ENCODE results near the gene SHROOM3. TPM values are rescaled to one million over a fixed set of nuclear protein-coding genes. Genes with fewer than 3 reads are reported as not detected.

SHROOM3 gene
- total and polyA plus RNA-seq, 10 donors = 0.37 to 23.9 (median 8.3) TPM

- intact Hi-C loops (cut with DNase I; ENCODE audit: low total_unique reads) = no loop called here
- Histone ChIP-seq H3K4me3 (no peak overlapping the region), H3K27ac (no peak overlapping the region), H3K36me3 (no peaks in the 10 kb centered on the region), H3K9me3 (no peaks in the 10 kb centered on the region), H3K27me3 (replicated peaks in 1 of 7) (no peaks in the 10 kb centered on the region), H3K4me1 (no peaks in the 10 kb centered on the region)
- no peak for TF ChIP-seq POLR2A (IDR thresholded peaks at IDR 0.05)
- TF ChIP-seq, protein P1, sequence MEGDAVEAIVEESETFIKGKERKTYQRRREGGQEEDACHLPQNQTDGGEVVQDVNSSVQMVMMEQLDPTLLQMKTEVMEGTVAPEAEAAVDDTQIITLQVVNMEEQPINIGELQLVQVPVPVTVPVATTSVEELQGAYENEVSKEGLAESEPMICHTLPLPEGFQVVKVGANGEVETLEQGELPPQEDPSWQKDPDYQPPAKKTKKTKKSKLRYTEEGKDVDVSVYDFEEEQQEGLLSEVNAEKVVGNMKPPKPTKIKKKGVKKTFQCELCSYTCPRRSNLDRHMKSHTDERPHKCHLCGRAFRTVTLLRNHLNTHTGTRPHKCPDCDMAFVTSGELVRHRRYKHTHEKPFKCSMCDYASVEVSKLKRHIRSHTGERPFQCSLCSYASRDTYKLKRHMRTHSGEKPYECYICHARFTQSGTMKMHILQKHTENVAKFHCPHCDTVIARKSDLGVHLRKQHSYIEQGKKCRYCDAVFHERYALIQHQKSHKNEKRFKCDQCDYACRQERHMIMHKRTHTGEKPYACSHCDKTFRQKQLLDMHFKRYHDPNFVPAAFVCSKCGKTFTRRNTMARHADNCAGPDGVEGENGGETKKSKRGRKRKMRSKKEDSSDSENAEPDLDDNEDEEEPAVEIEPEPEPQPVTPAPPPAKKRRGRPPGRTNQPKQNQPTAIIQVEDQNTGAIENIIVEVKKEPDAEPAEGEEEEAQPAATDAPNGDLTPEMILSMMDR (IDR thresholded peaks at IDR 0.05 in 8 of 11, conservative IDR thresholded peaks at IDR 0.05 in 3 of 11) = no peak
- no peak for TF ChIP-seq POLR2AphosphoS5 (IDR thresholded peaks at IDR 0.05)
- DNase-seq = no peak
Observed at GRCh38 chr4:76614589-76614988, 179.6 kb downstream of the SHROOM3 start.

DNA sequence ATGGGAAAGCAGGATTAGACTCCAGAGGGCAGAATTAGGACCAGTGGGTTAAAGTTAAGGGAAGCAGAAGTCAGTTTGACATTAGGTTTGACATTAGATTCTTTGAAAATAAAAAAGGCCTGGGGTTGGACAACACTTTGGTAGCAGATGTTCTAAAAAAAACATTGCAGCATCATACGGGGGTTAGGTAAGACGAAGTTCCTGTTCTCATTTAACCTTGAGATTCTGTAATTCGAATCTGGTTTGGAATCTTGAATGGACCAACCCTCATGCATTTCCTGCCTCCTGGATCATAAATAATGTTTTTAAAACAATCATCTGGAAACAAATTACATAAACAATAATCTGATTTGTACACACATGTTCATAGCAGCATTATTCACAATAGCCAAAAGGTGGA is 181.0 kb downstream of the SHROOM3 start:
- 34 to 68% (median 42%) methylated on average over 3 of the region's 3 CpGs for WGBS, 5 donors
- Histone ChIP-seq H3K4me1 (no peaks in the 10 kb centered on the region), H3K9me3 (no peaks in the 10 kb centered on the region), H3K4me3 (no peak overlapping the region), H3K27ac (no peak overlapping the region), H3K36me3 (no peaks in the 10 kb centered on the region), H3K27me3 (replicated peaks in 1 of 7) (no peaks in the 10 kb centered on the region)
- intact Hi-C loops (cut with DNase I; ENCODE audit: low total_unique reads) = no loop called here
- DNase-seq = no peak
- no peak for TF ChIP-seq POLR2AphosphoS5 (IDR thresholded peaks at IDR 0.05)
- no peak for TF ChIP-seq POLR2A (IDR thresholded peaks at IDR 0.05)
- TF ChIP-seq, protein P1 (IDR thresholded peaks at IDR 0.05 in 8 of 11, conservative IDR thresholded peaks at IDR 0.05 in 3 of 11) = no peak

DNA sequence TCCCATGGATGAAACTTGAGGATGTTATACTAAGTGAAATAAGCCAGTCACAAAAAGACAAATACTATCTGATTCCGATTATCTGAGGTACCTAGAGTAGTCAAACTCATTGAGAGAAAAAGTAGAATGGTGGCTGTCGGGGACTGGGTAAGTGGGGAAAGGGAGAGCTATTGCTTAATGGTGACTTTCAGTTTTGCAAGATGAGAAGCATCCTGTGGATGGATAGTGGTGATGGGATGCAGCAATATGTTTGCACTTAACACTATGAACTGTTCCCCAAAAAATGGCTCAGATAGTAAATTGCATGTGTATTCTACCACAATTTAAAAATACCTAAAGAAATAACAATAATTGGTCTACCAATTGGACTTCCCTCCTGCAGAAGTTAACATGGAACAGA is 181.5 kb downstream of the SHROOM3 start:
- no peaks in the 10 kb centered on the region for H3K9me3 ChIP-seq
- H3K4me1 ChIP-seq = no peaks in the 10 kb centered on the region
- no peaks in the 10 kb centered on the region for H3K27me3 ChIP-seq (replicated peaks in 1 of 7)
- TF ChIP-seq POLR2A (IDR thresholded peaks at IDR 0.05) (no peak), POLR2AphosphoS5 (IDR thresholded peaks at IDR 0.05) (no peak)
- H3K4me3 ChIP-seq = no peak overlapping the region
- no peak for DNase-seq
- no peaks in the 10 kb centered on the region for H3K36me3 ChIP-seq
- intact Hi-C loops (cut with DNase I; ENCODE audit: low total_unique reads) = no loop called here
- H3K27ac ChIP-seq = no peak overlapping the region
- 66 to 91% (median 80%) methylated on average over 2 of the region's 2 CpGs for WGBS, 5 donors

DNA sequence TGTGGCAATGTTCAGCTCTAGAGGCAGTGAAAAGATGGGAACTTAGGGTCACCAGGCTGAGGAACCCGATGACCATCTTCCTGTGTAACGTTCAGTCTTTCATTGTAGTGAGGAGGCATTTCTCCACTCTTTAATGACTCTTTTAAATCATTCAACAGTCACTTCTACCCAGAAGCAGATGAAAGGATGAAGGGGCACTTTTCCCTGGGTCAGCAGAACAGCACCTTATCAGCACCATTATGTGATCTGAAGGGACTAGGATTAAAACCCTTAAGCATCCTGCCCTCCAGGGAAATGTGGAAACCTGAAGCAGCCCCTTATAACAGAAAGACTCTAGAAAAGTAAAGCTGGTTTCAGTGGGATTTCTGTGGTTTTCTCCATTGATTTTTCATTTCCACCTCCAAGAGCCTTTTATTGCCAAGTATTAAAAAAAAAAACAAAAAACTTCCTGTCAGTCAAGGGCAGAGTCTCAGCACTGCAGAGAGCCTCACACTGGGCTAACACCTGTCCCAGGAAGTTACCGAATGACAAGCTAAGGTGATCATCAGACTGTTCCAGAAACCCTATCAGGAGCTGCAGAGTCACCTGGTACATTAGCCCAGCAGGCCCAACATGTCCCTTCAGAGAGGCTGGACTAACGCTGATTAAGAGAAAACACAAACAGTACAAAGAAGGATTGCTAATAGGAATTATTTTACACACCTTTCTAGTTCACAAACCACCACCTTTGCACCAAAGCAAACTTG is 185.9 kb downstream of the SHROOM3 start:
- TF ChIP-seq, protein P1 (IDR thresholded peaks at IDR 0.05 in 8 of 11, conservative IDR thresholded peaks at IDR 0.05 in 3 of 11) = no peak
- TF ChIP-seq POLR2AphosphoS5 (IDR thresholded peaks at IDR 0.05) (no peak), POLR2A (IDR thresholded peaks at IDR 0.05) (no peak)
- no peak for DNase-seq
- Histone ChIP-seq H3K4me1 (no peaks in the 10 kb centered on the region), H3K36me3 (no peaks in the 10 kb centered on the region), H3K27me3 (replicated peaks in 1 of 7) (no peaks in the 10 kb centered on the region), H3K27ac (no peak overlapping the region), H3K9me3 (no peaks in the 10 kb centered on the region), H3K4me3 (no peak overlapping the region)
- WGBS, 5 donors = 59 to 85% (median 73%) methylated on average over 4 of the region's 4 CpGs
- intact Hi-C loops (cut with DNase I; ENCODE audit: low total_unique reads) = no loop called here
